HL-60 (cell line): ENCODE data around the gene TBC1D5.

Source experiments
- DNase-seq, 2 experiments: peaks; one replicate each; pipeline ENCODE4 v3.0.0-alpha.2; 2010 to 2020; ENCODE audit warnings: low read depth in 1 of 2, low spot score in 1 of 2
- H3K27ac ChIP-seq: fragments of 250-450 bp; sonication (Bioruptor Pico); replicated peaks from 2 replicates; pipeline ENCODE4 v1.5.1; 2020; ENCODE audit warnings: mild to moderate bottlenecking, moderate library complexity
- H3K27me3 ChIP-seq: fragments of 250-450 bp; sonication (Bioruptor Pico); 2 replicates; pipeline ENCODE4 v1.5.1; 2021; ENCODE audit warnings: mild to moderate bottlenecking, moderate library complexity; ENCODE audit not compliant: insufficient read depth, poor library complexity, severe bottlenecking
- H3K4me3 ChIP-seq: replicated peaks from 2 replicates; pipeline ENCODE4 v1.5.1; 2011; ENCODE audit warnings: mild to moderate bottlenecking, control low read depth, low read length; ENCODE audit not compliant: insufficient read depth
- GABPA ChIP-seq: IDR thresholded peaks from 2 replicates; pipeline ENCODE4 v1.6.1; 2012; ENCODE audit warnings: low read depth
- POLR2AphosphoS5 ChIP-seq: IDR thresholded peaks from 2 replicates; pipeline ENCODE4 v1.6.1; 2012; ENCODE audit warnings: low read depth
- SPI1 ChIP-seq: IDR thresholded peaks from 2 replicates; pipeline ENCODE4 v1.6.1; 2012; ENCODE audit warnings: low read depth, mild to moderate bottlenecking, borderline replicate concordance
- TF ChIP-seq, protein P1 (sequence below): IDR thresholded peaks from 2 replicates; pipeline ENCODE4 v1.6.1; 2012; ENCODE audit warnings: low read depth; ENCODE audit not compliant: insufficient replicate concordance
- TF ChIP-seq, protein P2 (sequence below): IDR thresholded peaks from one replicate; pipeline ENCODE4 v1.5.1; 2011; ENCODE audit warnings: low read length, control low read depth, inconsistent platforms; ENCODE audit not compliant: insufficient read depth

TBC1D5 gene

DNA sequence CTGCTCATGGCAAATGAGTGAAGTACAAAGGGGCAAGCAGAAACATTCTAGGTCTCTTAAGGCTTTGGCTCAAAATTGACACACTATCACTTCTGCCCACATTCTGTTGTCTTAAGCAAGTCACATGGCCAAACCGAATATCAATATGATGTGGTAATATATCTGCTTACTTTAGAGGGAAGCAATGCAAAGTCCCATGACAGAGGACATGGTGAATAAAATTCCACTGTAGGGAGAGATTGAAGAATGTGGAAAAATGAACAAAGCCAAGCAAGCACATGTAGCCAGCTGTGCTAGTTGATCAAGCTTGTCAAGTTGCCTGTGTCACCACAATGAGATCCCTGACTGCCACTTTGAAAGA lies 11.2 kb upstream of the TBC1D5 start:
- peak overlapping the region; percentile 65 for H3K27ac ChIP-seq
- DNase-seq, result peak in 1 of 2 experiments; percentile 67
- no peak overlapping the region for H3K4me3 ChIP-seq
- TF ChIP-seq POLR2AphosphoS5 (no peak), GABPA (no peak), SPI1 (no peak)
- TF ChIP-seq, protein P1, sequence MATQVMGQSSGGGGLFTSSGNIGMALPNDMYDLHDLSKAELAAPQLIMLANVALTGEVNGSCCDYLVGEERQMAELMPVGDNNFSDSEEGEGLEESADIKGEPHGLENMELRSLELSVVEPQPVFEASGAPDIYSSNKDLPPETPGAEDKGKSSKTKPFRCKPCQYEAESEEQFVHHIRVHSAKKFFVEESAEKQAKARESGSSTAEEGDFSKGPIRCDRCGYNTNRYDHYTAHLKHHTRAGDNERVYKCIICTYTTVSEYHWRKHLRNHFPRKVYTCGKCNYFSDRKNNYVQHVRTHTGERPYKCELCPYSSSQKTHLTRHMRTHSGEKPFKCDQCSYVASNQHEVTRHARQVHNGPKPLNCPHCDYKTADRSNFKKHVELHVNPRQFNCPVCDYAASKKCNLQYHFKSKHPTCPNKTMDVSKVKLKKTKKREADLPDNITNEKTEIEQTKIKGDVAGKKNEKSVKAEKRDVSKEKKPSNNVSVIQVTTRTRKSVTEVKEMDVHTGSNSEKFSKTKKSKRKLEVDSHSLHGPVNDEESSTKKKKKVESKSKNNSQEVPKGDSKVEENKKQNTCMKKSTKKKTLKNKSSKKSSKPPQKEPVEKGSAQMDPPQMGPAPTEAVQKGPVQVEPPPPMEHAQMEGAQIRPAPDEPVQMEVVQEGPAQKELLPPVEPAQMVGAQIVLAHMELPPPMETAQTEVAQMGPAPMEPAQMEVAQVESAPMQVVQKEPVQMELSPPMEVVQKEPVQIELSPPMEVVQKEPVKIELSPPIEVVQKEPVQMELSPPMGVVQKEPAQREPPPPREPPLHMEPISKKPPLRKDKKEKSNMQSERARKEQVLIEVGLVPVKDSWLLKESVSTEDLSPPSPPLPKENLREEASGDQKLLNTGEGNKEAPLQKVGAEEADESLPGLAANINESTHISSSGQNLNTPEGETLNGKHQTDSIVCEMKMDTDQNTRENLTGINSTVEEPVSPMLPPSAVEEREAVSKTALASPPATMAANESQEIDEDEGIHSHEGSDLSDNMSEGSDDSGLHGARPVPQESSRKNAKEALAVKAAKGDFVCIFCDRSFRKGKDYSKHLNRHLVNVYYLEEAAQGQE, result no peak
- TF ChIP-seq, protein P2, sequence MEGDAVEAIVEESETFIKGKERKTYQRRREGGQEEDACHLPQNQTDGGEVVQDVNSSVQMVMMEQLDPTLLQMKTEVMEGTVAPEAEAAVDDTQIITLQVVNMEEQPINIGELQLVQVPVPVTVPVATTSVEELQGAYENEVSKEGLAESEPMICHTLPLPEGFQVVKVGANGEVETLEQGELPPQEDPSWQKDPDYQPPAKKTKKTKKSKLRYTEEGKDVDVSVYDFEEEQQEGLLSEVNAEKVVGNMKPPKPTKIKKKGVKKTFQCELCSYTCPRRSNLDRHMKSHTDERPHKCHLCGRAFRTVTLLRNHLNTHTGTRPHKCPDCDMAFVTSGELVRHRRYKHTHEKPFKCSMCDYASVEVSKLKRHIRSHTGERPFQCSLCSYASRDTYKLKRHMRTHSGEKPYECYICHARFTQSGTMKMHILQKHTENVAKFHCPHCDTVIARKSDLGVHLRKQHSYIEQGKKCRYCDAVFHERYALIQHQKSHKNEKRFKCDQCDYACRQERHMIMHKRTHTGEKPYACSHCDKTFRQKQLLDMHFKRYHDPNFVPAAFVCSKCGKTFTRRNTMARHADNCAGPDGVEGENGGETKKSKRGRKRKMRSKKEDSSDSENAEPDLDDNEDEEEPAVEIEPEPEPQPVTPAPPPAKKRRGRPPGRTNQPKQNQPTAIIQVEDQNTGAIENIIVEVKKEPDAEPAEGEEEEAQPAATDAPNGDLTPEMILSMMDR, result no peak
- H3K27me3 ChIP-seq, result no peaks in the 10 kb centered on the region

DNA sequence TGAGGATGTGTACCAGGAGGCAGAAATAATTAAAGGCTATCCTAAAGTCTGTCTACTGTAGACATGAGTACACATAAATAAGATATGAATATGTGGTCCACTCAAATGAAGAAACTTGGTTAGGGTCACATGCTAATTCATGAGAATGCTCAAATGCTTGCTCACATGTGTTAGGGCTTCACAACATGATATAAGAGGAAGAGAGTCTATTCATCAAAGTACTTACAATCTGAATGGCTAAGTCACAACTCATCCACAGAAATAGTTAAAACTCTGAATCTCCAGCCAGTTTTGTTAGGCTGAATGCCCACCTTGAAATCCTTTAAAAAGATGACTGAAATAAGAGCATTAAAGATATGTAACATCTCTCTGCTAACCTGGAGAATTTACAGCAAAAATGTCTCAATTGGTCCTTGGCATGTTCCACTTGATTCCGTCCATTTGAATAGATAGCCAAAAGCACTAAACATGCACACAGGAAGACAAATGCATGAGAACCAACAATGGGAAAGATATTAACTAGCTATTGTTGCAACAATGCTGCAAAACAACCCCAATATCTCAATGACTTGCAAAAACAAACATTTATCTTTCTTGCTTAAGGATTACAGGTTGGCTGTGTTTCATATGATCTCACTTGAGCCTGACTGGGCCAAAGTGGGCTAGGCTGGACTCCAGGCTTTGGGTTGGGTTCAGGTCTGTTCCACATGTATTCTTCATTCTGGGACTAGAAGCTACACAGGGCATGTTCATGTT lies 10.6 kb upstream of the TBC1D5 start:
- H3K4me3 ChIP-seq, result no peak overlapping the region
- no peaks in the 10 kb centered on the region for H3K27me3 ChIP-seq
- TF ChIP-seq, protein P2, result no peak
- no peak for TF ChIP-seq GABPA
- TF ChIP-seq SPI1, result no peak
- TF ChIP-seq, protein P1, result no peak
- TF ChIP-seq POLR2AphosphoS5, result no peak
- H3K27ac ChIP-seq, result peak overlapping the region; percentile 65
- no peak for DNase-seq

DNA sequence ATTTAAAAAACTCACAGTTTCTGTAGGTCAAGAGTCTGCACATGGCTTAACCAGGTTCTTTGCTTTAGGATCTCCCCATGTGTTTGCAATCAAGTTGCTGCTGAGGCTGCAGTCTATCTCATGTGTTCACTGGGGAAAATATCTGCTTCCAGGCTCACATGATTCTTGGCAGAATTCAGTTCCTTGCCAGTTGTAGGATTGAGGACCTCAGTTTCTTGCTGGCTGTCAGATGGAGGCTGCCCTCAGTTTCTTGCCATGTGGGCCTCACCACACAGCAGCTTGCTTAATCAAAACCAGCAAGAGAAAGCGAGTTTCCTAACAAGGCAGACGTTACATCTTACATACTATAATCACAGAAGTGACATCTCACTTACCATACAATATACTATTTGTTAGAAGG lies 10.0 kb upstream of the TBC1D5 start:
- DNase-seq, result peak; percentile 73 to 83
- Histone ChIP-seq H3K27me3 (no peaks in the 10 kb centered on the region), H3K27ac (peak overlapping the region; percentile 65), H3K4me3 (no peak overlapping the region)
- TF ChIP-seq, protein P1, result no peak
- TF ChIP-seq, protein P2, result no peak
- TF ChIP-seq POLR2AphosphoS5, result peak; percentile 53; the same call in 1 of the 2 replicates
- no peak for TF ChIP-seq SPI1
- TF ChIP-seq GABPA, result no peak
